ENCODE data around the gene SLMAP.

The SLMAP gene

GRCh38 chr3:57973715-57974477 lies 217.8 kb downstream of the SLMAP start:
- TF ChIP-seq CTCF (IDR thresholded peaks at IDR 0.05; ENCODE audit: insufficient read depth, low read length, missing control alignments) = no peak
- CTCF ChIA-PET = interaction anchor here (1.0 to 3.2 kb wide), 5 partner anchors 11 to 332 kb away, joined by 3 to 14 read pairs (median 3); partner anchors contain the start of genes HTD2 and RPP14
- H3K4me3 ChIP-seq (ENCODE audit: low read depth, low read length) = no peak overlapping the region
- POLR2A ChIA-PET = interaction anchor here (0.6 to 1.9 kb wide), 2 partner anchors 35 to 40 kb away, joined by 4 to 7 read pairs; partner anchors contain the start of gene FLNB
- DNase-seq (ENCODE audit: low read depth, low spot score) = no peak

- no peak overlapping the region for H3K4me3 ChIP-seq (ENCODE audit: low read depth, low read length)
- CTCF ChIA-PET = interaction anchor here (1.0 to 3.2 kb wide), 3 partner anchors 12 to 331 kb away, joined by 3 to 14 read pairs (median 4); partner anchors contain the start of genes HTD2 and RPP14
- no peak for TF ChIP-seq CTCF (IDR thresholded peaks at IDR 0.05; ENCODE audit: insufficient read depth, low read length, missing control alignments)
- POLR2A ChIA-PET = interaction anchor here (0.6 to 1.9 kb wide), 3 partner anchors 24 to 39 kb away, joined by 3 to 7 read pairs (median 4); partner anchors contain the start of gene FLNB
- peak; percentile 87 for DNase-seq (ENCODE audit: low read depth, low spot score)
Observed at GRCh38 chr3:57974796-57975388, 218.8 kb downstream of the SLMAP start.

GRCh38 chr3:57977818-57978235 lies 221.7 kb downstream of the SLMAP start:
- POLR2A ChIA-PET = no interaction called here
- CTCF ChIA-PET = interaction anchor here (0.9 to 1.9 kb wide), 3 partner anchors 9 to 30 kb away, joined by 3 to 6 read pairs (median 5); no protein-coding TSS in a partner anchor
- no peak for DNase-seq (ENCODE audit: low read depth, low spot score)
- no peak overlapping the region for H3K4me3 ChIP-seq (ENCODE audit: low read depth, low read length)
- TF ChIP-seq CTCF (IDR thresholded peaks at IDR 0.05; ENCODE audit: insufficient read depth, low read length, missing control alignments) = no peak

GRCh38 chr3:57978316-57978715 lies 222.2 kb downstream of the SLMAP start:
- no peak for TF ChIP-seq CTCF (IDR thresholded peaks at IDR 0.05; ENCODE audit: insufficient read depth, low read length, missing control alignments)
- ChIA-PET POLR2A (no interaction called here), CTCF (interaction anchor here (0.9 to 1.9 kb wide), 3 partner anchors 10 to 29 kb away, joined by 3 to 6 read pairs (median 5); no protein-coding TSS in a partner anchor)
- H3K4me3 ChIP-seq (ENCODE audit: low read depth, low read length) = no peak overlapping the region
- DNase-seq (ENCODE audit: low read depth, low spot score) = no peak
